Glutamatergic neuron (in vitro differentiated cells): Measurements from ENCODE around the gene RGS17. TPM values are rescaled to one million over a fixed set of nuclear protein-coding genes. Genes with fewer than 3 reads are reported as not detected.
"Not testable (repeated sequence)": the region's sequence is repeated elsewhere in the genome, so short reads cannot be mapped to it uniquely, and the experiment has no call there.

ENCODE experiments used
- DNase-seq: peaks from one replicate; pipeline ENCODE4 v3.0.0; 2022
- H3K27ac Mint-ChIP-seq: one replicate; pipeline ENCODE4 v1.8.0; 2020; ENCODE audit warnings: mild to moderate bottlenecking, mixed read lengths, inconsistent platforms; ENCODE audit not compliant: unreplicated experiment
- H3K27me3 Mint-ChIP-seq: one replicate; pipeline ENCODE4 v1.8.0; 2020; ENCODE audit warnings: mild to moderate bottlenecking, moderate library complexity, mixed read lengths, inconsistent platforms; ENCODE audit not compliant: unreplicated experiment
- H3K36me3 Mint-ChIP-seq: one replicate; pipeline ENCODE4 v1.8.0; 2020; ENCODE audit warnings: mild to moderate bottlenecking, mixed read lengths, inconsistent platforms; ENCODE audit not compliant: unreplicated experiment
- H3K4me1 Mint-ChIP-seq: one replicate; pipeline ENCODE4 v1.8.0; 2020; ENCODE audit warnings: mild to moderate bottlenecking, low read depth, mixed read lengths, inconsistent platforms; ENCODE audit not compliant: unreplicated experiment
- H3K4me3 Mint-ChIP-seq: one replicate; pipeline ENCODE4 v1.8.0; 2020; ENCODE audit warnings: mild to moderate bottlenecking, mixed read lengths, inconsistent platforms; ENCODE audit not compliant: unreplicated experiment
- H3K9me3 Mint-ChIP-seq: one replicate; pipeline ENCODE4 v1.8.0; 2020; ENCODE audit warnings: mild to moderate bottlenecking, moderate library complexity, mixed read lengths, inconsistent platforms; ENCODE audit not compliant: unreplicated experiment
- total RNA-seq: library from RNA; stranded (reverse); fragmentation: NEBNext Ultra II Directional; extraction: Animal tissue kit (Norgen Biotek cat#: 25700); gene quantifications from one replicate; pipeline ENCODE4 v1.2.1, GENCODE V29; 2021; ENCODE audit not compliant: unreplicated experiment
- TF ChIP-seq, protein P1 (sequence below): fragments of 200-600 bp; sonication (generic); IDR thresholded peaks from one replicate; pipeline ENCODE4 v1.5.0; 2021; ENCODE audit not compliant: partially characterized antibody, unreplicated experiment

RGS17 gene
- total RNA-seq, 1 donor from 2014 or later = 11.5 TPM

- TF ChIP-seq, protein P1, sequence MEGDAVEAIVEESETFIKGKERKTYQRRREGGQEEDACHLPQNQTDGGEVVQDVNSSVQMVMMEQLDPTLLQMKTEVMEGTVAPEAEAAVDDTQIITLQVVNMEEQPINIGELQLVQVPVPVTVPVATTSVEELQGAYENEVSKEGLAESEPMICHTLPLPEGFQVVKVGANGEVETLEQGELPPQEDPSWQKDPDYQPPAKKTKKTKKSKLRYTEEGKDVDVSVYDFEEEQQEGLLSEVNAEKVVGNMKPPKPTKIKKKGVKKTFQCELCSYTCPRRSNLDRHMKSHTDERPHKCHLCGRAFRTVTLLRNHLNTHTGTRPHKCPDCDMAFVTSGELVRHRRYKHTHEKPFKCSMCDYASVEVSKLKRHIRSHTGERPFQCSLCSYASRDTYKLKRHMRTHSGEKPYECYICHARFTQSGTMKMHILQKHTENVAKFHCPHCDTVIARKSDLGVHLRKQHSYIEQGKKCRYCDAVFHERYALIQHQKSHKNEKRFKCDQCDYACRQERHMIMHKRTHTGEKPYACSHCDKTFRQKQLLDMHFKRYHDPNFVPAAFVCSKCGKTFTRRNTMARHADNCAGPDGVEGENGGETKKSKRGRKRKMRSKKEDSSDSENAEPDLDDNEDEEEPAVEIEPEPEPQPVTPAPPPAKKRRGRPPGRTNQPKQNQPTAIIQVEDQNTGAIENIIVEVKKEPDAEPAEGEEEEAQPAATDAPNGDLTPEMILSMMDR = no peak
- H3K27me3 Mint-ChIP-seq = peaks cover 2% of the 10 kb centered on the region
- H3K36me3 Mint-ChIP-seq = no peaks in the 10 kb centered on the region
- no peaks in the 10 kb centered on the region for H3K9me3 Mint-ChIP-seq
- no peak overlapping the region for H3K27ac Mint-ChIP-seq
- no peaks in the 10 kb centered on the region for H3K4me1 Mint-ChIP-seq
- DNase-seq = no peak
- H3K4me3 Mint-ChIP-seq = no peak overlapping the region
Observed at GRCh38 chr6:153143200-153143599, 12.1 kb upstream of the RGS17 start.

DNA sequence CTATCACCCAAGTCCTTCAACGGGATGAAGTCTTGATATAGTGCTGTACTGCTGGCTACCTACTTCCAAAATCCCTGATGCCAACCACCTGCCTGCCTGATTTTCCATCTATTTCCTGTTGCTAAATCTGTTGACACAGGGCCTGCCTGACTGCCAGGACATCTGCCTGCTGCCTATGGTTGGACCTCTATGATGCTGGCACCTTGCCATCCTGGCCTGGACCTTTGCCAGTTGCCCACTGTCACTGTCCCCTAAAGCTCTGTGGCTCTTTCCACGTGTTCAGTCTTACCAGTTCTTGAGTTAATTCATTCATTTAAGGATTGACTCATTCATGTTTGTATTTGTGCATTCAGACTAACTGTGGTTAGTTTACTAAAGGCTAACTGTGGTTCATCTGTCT lies 9.2 kb upstream of the RGS17 start:
- TF ChIP-seq, protein P1 = no peak
- peaks cover 2% of the 10 kb centered on the region for H3K27me3 Mint-ChIP-seq
- H3K9me3 Mint-ChIP-seq = no peaks in the 10 kb centered on the region
- H3K4me3 Mint-ChIP-seq = no peak overlapping the region
- no peaks in the 10 kb centered on the region for H3K4me1 Mint-ChIP-seq
- no peaks in the 10 kb centered on the region for H3K36me3 Mint-ChIP-seq
- no peak overlapping the region for H3K27ac Mint-ChIP-seq
- DNase-seq = no peak

- Mint-ChIP-seq H3K4me3 (no peak overlapping the region), H3K27me3 (peaks cover 2% of the 10 kb centered on the region), H3K9me3 (no peaks in the 10 kb centered on the region), H3K27ac (no peak overlapping the region), H3K4me1 (no peaks in the 10 kb centered on the region), H3K36me3 (no peaks in the 10 kb centered on the region)
- DNase-seq = no peak
- TF ChIP-seq, protein P1 = no peak
Observed at GRCh38 chr6:153138930-153139329, 7.8 kb upstream of the RGS17 start.

- Mint-ChIP-seq H3K36me3 (peaks cover 5% of the 10 kb centered on the region), H3K4me1 (peaks cover 6% of the 10 kb centered on the region), H3K4me3 (no peak overlapping the region), H3K27ac (no peak overlapping the region), H3K27me3 (peaks cover 4% of the 10 kb centered on the region), H3K9me3 (peaks cover 10% of the 10 kb centered on the region)
- no peak for DNase-seq
- TF ChIP-seq, protein P1 = no peak
Observed at GRCh38 chr6:153135681-153136080, 4.6 kb upstream of the RGS17 start.

GRCh38 chr6:153133667-153134066 lies 2.6 kb upstream of the RGS17 start:
- not testable (repeated sequence) for H3K4me3 Mint-ChIP-seq, DNase-seq, H3K27ac Mint-ChIP-seq, H3K36me3 Mint-ChIP-seq
- Mint-ChIP-seq H3K4me1 (peaks cover 14% of the 10 kb centered on the region), H3K9me3 (peaks cover 20% of the 10 kb centered on the region), H3K27me3 (peaks cover 11% of the 10 kb centered on the region)
